Mononuclear cell (primary cell): ENCODE results near the gene CD74. TPM values are rescaled to one million over a fixed set of nuclear protein-coding genes. Genes with fewer than 3 reads are reported as not detected.

ENCODE experiments used
- H3K27me3 ChIP-seq: 2 replicates; pipeline ENCODE4 v1.6.0; 2011; ENCODE audit warnings: low read length, control low read depth; ENCODE audit not compliant: insufficient read depth
- H3K4me1 ChIP-seq: 2 replicates; pipeline ENCODE4 v1.5.1; 2011; ENCODE audit warnings: mild to moderate bottlenecking, low read length, control low read depth; ENCODE audit not compliant: insufficient read depth
- H3K4me3 ChIP-seq: 2 replicates; pipeline ENCODE4 v1.5.1; 2011; ENCODE audit warnings: mild to moderate bottlenecking, low read length, moderate library complexity
- H3K9me3 ChIP-seq: 2 replicates; pipeline ENCODE4 v1.5.1; 2011; ENCODE audit warnings: low read depth, mild to moderate bottlenecking, control low read depth, low read length
- total RNA-seq: library from RNA; depleted of rRNA; stranded (reverse); fragments of >200 nt; gene quantifications from one replicate; pipeline ENCODE4 v1.2.3, GENCODE V29; 2012

The CD74 gene
- total RNA-seq, 1 donor = 2,135 TPM

DNA sequence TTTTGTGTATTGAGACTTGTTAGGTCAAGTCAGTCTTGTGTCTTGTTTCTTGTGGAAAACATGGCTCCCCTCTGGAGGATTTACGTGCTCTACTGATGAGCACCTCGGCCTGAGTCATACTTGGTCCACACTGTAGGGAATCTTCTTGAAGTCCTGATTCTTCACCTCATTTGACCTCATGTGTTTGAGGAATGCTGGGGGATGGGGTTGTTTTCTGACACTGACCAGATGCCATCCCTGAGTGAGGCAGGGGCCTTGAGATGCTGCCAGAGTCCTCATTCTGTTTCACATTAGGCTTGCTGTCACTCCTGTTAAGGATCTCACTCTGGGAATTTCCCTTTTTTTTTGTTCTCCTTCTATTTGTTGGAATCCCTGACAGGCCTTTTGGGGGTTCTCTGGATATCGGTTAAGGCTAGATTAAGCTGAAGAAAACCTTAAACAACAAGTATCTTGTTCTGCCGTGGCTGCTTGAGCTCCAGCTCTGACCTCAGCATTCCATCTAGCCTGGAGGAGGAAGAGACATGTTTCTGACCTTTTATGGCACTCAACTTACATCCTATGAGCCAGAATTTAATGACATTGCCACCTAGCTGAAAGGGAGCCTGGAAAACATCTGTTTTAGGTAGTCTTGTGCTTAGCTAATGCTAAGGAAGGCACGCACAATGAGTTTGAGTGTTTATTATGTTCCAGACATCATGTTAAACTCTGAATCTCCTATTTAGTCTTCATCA lies 34.6 kb downstream of the CD74 start:
- Histone ChIP-seq H3K27me3 (no peaks in the 10 kb centered on the region), H3K4me3 (no peak overlapping the region), H3K4me1 (no peaks in the 10 kb centered on the region), H3K9me3 (no peaks in the 10 kb centered on the region)

DNA sequence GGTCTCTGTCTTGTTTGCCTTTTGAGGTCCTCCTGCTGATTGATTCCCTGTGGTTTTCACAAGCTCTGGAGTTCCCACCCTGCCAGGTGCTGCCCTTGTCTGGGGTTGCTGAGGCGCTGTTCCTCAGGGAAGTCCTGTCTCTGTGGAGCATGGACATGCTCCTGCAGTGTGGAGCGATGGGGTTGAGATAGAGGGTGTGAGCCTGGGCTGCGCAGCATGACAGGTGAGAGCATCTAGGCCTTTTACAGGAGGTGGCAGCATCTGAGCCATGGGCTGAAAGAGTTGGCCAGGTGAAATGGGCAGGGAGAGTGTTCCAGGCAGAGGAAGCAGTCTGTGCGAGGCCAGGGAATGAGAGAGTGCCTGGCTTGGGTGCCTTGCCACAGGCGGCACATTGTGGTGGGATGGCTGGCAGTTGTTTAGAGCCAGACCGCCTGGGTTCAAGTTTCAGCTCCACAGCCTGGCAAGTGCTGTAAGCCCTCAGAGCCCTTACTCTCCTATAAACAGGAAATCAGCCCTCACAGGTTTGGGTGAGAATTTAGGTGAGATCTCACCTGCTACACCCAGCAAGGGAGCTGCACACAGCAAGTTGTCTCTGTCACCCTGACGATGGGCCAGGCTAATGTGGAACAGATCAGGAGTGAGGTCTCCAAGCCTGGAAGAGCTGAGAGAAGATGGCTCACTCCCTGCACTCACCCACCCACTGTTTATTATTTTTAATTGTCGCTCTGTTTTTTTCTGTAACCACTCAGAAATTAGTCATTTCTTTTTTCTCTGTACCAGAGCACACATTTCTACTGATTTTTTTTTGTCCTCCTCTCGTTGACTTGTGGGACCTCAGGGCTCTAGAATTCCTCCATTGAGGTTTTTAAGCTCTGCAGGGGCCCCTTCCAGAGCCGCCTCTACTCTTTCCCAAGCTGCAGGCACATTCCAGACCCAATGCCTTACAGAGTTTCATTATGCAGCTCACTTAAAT lies 35.6 kb downstream of the CD74 start:
- Histone ChIP-seq H3K4me3 (no peak overlapping the region), H3K9me3 (no peaks in the 10 kb centered on the region), H3K4me1 (no peaks in the 10 kb centered on the region), H3K27me3 (no peaks in the 10 kb centered on the region)

DNA sequence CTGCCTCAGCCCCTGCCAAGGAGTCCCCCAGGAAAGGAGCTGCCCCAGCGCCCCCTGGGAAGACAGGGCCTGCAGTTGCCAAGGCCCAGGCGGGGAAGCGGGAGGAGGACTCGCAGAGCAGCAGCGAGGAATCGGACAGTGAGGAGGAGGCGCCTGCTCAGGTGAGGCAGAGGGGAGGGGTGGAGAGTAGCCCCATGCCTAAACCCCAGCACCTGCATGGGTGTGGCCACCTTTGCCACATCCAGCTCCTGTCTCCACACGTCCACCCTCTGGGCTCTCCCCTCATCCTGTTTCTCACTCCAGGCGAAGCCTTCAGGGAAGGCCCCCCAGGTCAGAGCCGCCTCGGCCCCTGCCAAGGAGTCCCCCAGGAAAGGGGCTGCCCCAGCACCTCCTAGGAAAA lies 38.1 kb downstream of the CD74 start:
- H3K27me3 ChIP-seq = no peaks in the 10 kb centered on the region
- no peaks in the 10 kb centered on the region for H3K9me3 ChIP-seq
- no peaks in the 10 kb centered on the region for H3K4me1 ChIP-seq
- no peak overlapping the region for H3K4me3 ChIP-seq

DNA sequence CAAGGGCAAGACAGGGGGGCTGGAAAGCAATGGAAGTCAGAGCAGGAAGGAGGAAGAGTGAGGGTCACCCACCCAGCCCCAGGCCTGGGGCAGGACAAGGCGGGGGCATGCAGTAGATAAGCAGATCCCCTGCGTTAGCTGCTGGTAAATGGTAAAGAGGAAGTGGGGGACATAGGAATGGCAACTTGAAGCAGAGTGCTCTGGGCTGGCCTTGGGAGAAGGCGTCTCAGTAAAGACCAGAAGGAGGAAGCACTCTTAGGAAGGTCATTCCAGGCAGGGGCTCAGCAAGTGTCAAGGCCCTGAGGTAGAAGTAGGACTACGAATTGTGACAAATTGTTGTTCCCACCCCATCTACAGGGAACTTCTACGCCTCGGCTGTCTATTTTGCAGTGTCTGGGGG lies 40.1 kb downstream of the CD74 start:
- Histone ChIP-seq H3K9me3 (no peaks in the 10 kb centered on the region), H3K27me3 (no peaks in the 10 kb centered on the region), H3K4me1 (no peaks in the 10 kb centered on the region), H3K4me3 (no peak overlapping the region)

DNA sequence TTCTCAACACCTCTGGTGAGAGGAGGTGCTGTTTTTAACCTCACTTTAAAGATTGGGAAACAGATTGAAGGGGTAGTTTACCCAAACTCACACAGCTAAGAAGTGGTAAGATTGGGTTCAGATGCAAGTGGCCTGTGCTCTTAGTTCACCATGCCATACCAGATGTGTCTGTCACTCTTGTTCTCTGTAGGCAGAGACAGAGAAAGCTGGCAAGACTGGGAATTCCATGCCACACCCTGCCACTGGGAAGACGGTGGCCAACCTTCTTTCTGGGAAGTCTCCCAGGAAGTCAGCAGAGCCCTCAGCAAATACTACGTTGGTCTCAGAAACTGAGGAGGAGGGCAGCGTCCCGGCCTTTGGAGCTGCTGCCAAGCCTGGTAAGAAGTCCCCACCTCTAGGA lies 44.2 kb downstream of the CD74 start:
- H3K9me3 ChIP-seq = no peaks in the 10 kb centered on the region
- H3K4me3 ChIP-seq = no peak overlapping the region
- H3K4me1 ChIP-seq = no peaks in the 10 kb centered on the region
- no peaks in the 10 kb centered on the region for H3K27me3 ChIP-seq

DNA sequence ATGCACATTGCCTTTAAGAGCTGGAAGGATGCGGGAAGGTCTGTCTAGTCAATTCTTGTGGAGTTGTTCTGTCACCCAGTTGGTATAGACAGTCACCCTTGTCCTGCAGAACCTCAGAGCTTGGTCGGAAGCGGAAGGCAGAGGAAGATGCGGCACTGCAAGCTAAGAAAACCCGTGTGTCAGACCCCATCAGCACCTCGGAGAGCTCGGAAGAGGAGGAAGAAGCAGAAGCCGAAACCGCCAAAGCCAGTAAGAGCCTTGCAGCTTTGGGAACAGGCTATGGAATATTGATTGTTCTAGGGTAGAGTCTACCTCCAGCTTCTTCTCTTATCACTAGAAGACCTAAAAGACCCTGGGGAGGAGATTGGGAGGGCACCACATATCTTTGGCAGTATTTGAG lies 48.7 kb downstream of the CD74 start:
- no peaks in the 10 kb centered on the region for H3K27me3 ChIP-seq
- no peaks in the 10 kb centered on the region for H3K9me3 ChIP-seq
- H3K4me3 ChIP-seq = no peak overlapping the region
- peaks cover 4% of the 10 kb centered on the region for H3K4me1 ChIP-seq

DNA sequence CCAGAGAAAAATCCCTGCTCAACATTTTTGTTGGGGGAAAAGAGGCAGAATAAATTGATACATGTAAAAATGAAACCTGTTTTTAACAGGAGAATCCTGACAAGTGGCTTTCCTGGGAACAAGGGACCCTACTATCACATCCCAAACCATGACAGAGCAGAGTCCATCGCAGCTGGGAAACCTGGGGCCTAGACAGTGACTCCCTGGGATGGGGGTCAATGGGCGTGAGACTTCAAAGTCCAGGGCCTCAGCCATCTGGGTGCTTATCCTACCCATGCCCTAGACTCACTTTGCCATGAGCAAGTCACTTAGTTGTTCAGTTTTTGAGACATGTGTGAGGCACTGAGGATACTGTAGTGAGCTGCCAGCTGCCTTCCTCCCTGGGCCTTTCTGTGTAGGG lies 49.5 kb downstream of the CD74 start:
- no peaks in the 10 kb centered on the region for H3K9me3 ChIP-seq
- no peak overlapping the region for H3K4me3 ChIP-seq
- H3K4me1 ChIP-seq = peaks cover 12% of the 10 kb centered on the region
- no peaks in the 10 kb centered on the region for H3K27me3 ChIP-seq

DNA sequence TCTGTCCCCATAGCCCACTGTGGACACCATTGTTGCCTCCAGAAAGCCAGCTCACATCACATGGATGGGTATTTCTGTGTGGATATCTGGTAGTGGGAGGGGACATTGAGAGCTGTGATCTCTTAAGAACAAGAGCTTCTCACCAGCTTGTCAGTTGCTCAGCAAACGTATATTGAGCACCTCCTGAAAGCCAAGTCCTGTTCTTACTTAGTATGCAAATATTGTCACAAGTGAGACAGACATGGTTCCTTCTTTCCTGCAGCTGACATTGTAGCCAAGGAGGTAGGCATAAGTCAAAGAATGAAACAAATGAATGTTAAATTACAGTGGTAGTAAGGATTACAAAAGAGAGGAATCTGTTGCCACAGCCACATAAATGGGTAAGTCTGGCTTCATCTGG lies 51.4 kb downstream of the CD74 start:
- no peaks in the 10 kb centered on the region for H3K27me3 ChIP-seq
- no peaks in the 10 kb centered on the region for H3K9me3 ChIP-seq
- peaks cover 23% of the 10 kb centered on the region for H3K4me1 ChIP-seq
- H3K4me3 ChIP-seq = no peak overlapping the region

DNA sequence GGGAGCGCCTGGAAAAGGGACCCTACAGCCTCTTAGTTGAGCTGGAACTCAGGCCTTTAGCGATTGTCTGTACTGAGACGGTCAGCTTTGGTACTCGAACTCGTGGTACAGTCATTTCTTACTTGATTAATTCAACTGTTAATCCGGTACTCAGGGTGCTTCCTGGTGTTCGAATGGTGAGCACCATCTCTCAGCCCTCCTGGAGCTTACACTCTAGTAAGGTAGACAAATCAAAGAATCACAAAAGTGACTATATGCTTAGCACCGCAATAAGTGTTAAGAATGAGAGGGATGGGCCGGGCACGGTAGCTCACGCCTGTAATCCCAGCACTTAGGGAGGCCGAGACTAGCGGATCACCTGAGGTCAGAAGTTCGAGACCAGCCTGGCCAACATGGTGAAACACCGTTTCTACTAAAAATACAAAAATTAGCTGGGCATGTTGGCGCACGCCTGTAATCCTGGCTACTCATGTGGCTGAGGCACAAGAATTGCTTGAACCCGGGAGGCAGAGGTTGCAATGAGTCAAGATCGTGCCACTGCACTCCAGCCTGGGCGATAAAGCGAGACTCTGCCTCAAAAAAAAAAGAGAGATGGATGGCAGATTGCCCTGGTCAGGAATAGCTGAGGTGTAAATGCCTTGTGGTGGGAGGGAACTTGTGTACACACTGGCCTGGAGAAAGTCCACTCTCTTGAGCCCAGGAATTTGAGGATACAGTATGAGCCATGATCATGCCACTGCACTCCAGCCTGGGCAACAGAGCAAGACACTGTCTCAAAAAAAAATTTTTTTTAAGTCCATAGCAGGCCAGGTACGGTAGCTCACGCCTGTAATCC lies 54.2 kb downstream of the CD74 start:
- peaks cover 23% of the 10 kb centered on the region for H3K4me1 ChIP-seq
- H3K9me3 ChIP-seq = no peaks in the 10 kb centered on the region
- H3K27me3 ChIP-seq = no peaks in the 10 kb centered on the region
- peak overlapping the region; percentile 73 for H3K4me3 ChIP-seq

DNA sequence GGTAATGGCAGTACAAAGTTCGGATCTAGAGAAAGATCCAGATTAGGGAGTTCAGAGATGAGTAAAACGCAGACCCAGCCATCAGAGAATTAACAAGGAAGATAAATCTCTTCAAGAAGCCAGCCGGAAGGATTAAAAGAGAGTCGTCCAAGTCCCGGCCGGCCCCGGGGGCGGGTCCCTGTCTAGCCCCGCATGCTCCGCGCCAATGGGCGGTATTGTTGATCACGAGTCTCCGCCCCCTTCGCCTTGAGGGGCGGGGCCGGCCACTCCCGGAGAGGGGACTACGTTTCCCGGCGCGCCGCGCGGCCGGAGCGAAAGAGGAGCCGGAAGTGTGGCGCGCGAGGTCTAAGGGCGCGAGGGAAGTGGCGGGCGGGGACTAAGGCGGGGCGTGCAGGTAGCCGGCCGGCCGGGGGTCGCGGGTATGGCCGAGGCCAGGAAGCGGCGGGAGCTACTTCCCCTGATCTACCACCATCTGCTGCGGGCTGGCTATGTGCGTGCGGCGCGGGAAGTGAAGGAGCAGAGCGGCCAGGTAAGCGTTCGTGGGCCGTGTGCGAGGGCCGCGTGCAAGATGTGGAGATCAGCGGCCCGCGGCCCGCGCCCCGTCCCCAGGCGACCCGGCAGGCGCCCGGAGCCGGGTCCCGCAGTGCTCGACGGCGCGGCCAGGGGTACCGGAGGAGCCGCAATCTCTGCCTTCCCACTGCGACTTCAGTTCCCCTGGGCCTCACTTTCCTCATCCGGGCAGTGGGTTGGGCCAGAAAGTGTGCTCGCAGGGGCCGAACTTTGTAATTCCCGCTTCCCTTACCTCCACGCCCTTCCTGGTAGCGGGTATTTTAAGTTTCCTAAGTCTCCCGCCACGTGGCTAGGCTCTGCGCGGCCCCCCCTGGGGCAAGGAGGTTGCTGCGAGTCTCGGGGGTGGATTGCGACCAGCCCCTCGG lies 55.1 kb downstream of the CD74 start, which contains the start of gene TCOF1:
TCOF1 (plus strand) TSS at position 372 of the 935 bp plus-strand sequence; CDS start at position 422, 50 bp downstream.
- Histone ChIP-seq H3K4me1 (peaks cover 27% of the 10 kb centered on the region), H3K27me3 (no peaks in the 10 kb centered on the region), H3K9me3 (no peaks in the 10 kb centered on the region), H3K4me3 (peak within 1 kb of the TSS; percentile 73)

DNA sequence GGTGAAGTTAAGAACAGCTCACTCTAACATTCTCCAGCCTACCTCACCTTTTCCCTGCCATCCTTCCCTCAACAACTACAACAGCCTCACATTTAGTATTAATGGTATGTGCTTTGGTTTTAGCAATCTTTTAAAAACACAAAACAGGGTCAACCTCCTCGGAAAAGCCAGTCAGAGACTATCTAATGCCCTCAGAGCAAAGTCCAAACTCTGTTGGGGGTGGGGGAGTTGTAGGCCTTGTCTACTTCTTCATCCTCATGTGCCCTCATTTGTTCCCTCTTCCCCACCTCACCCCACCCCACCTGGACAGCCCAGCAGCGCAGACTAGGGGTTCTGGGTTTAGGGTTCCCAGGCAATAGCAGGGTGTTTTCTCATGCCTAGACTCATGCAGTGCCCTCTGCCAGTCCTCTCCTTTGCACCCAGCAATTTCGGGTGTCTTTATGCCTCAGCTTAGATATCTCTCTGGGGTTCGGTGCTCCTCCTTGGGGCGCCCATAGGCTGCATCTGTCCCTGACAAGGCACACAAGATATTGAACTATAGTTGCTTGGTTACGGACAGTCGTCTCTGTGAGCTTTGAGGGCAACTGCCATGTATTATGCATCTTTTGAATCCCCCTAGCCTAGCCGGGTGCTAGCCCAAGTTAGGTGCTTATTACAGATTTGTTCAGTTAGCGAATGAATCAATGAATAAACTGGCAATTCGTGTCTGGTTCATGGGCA lies 56.0 kb downstream of the CD74 start:
- peak overlapping the region; percentile 73 for H3K4me3 ChIP-seq
- no peaks in the 10 kb centered on the region for H3K9me3 ChIP-seq
- H3K27me3 ChIP-seq = no peaks in the 10 kb centered on the region
- peaks cover 34% of the 10 kb centered on the region for H3K4me1 ChIP-seq

DNA sequence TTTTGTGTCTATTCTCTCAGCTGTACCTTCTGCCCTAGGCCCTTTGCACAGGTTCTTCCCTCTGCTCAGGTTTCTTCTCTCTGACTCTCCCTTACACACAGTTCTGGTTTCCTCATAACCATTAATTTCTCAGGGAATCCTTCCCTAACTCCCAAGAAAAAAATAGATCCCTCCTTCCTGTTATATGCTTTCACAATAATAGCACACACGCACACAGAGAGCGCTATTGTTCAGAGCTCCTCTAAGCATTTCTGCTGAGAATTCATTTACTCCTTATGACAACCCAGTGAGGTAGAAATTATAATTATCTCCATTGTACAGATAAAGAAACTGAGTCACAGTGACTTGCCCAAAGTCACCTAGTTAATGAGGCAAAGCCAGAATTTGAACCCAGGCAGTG lies 56.9 kb downstream of the CD74 start:
- Histone ChIP-seq H3K27me3 (no peaks in the 10 kb centered on the region), H3K9me3 (no peaks in the 10 kb centered on the region), H3K4me1 (peaks cover 41% of the 10 kb centered on the region), H3K4me3 (no peak overlapping the region)

DNA sequence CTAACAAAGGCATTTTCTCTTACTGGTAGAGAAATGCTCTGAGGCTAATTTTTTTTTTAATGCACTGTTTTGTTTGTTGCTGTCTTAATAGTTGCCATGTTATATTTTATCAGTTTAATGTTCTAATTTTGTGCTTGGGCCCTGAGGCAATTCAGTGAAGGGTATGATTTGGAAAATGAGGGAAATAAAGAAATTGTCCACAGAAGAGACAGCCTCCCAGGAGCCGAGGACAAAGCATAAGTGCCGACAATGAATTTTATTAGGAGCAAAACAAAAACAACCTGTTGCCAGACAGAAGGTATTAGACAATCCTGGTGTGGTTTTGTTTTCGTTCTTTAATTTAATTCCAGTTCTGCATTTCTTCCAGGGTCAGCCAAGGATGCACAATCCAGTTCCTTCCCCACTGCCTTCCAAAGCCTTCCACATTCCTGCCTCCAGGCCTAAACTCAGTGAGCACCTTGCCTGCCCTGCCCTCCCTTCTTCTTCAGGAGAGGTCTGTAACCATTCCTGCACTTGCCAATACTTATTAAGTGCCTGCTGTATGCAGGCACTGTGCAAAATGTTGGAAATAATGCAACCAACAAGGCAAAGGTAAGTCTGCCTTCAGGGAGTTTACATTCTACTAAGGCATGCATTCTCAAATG lies 59.6 kb downstream of the CD74 start:
- H3K4me1 ChIP-seq = peaks cover 32% of the 10 kb centered on the region
- H3K4me3 ChIP-seq = no peak overlapping the region
- no peaks in the 10 kb centered on the region for H3K9me3 ChIP-seq
- H3K27me3 ChIP-seq = no peaks in the 10 kb centered on the region
